Upper lobe of right lung (tissue), 1 donor: ENCODE data around the gene NBEAL1. TPM values are rescaled to one million over a fixed set of nuclear protein-coding genes. Genes with fewer than 3 reads are reported as not detected.
"Not testable (repeated sequence)": the region's sequence is repeated elsewhere in the genome, so short reads cannot be mapped to it uniquely, and the experiment has no call there.

ENCODE experiments used
- ATAC-seq: fragments of 200-7000 bp; cut with Tn5 transposase; one replicate; pipeline ENCODE4 v1.9.1; 2020; ENCODE audit warnings: mild to moderate bottlenecking, moderate library complexity
- DNase-seq: peaks from one replicate; pipeline ENCODE4 v3.0.0-alpha.2; 2020
- H3K27ac ChIP-seq: fragments of 200-600 bp; one replicate; pipeline ENCODE4 v1.8.0; 2022
- H3K27me3 ChIP-seq: fragments of 200-600 bp; one replicate; pipeline ENCODE4 v1.8.0; 2022; ENCODE audit warnings: mild to moderate bottlenecking
- H3K36me3 ChIP-seq: fragments of 200-600 bp; one replicate; pipeline ENCODE4 v1.8.0; 2022
- H3K4me1 ChIP-seq: fragments of 200-600 bp; one replicate; pipeline ENCODE4 v1.8.0; 2022
- H3K4me3 ChIP-seq: fragments of 200-600 bp; one replicate; pipeline ENCODE4 v1.8.0; 2022; ENCODE audit warnings: mild to moderate bottlenecking
- H3K9me3 ChIP-seq: fragments of 200-600 bp; one replicate; pipeline ENCODE4 v1.8.0; 2022
- intact Hi-C: fragments of 100-400 bp; cut with DNase I; formaldehyde crosslinking; loops from one replicate; pipeline ENCODE4 v1.11.0; 2022
- total RNA-seq: library from RNA; stranded (reverse); fragmentation: NEBNext Ultra II Directional; extraction: Animal tissue kit (Norgen Biotek cat#: 25700); gene quantifications from one replicate; pipeline ENCODE4 v1.2.1, GENCODE V29; 2021
- TF ChIP-seq, protein P1 (sequence below): fragments of 200-600 bp; IDR thresholded peaks from one replicate; pipeline ENCODE4 v1.8.0; 2022; ENCODE audit warnings: antibody characterized with exemption
- donor health status: DM: no; HTN: yes; CAD: no; lungs with severe emphysema.

NBEAL1 gene
- total RNA-seq, 1 donor from 2014 or later: 73.4 TPM

DNA sequence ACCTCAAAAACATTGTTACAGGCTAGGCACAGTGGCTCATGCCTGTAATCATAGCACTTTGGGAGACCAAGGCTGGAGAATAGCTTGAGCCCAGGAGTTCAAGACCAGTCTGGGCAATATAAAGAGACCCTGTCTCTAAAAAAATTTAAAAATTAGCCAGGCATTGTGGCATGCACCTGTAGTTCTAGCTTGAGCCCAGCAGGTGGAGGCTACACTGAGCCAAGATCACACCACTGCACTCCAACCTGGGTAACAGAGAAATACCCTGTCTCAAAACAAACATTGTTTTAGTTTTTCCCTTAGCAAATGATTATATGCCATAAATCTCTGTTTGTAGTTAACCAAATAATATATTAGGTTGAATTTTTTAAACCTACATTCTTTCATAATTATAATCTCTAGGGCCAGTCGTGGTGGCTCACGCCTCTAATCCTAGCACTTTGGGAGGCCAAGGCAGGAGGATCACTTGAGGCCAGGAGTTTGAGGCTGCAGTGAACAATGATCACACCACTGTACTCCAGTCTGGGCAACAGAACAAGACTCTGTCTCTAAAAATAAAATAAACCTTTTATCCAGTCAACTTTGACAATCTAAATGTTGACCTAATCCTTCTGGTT lies 210.9 kb downstream of the NBEAL1 start:
- DNase-seq: no peak

DNA sequence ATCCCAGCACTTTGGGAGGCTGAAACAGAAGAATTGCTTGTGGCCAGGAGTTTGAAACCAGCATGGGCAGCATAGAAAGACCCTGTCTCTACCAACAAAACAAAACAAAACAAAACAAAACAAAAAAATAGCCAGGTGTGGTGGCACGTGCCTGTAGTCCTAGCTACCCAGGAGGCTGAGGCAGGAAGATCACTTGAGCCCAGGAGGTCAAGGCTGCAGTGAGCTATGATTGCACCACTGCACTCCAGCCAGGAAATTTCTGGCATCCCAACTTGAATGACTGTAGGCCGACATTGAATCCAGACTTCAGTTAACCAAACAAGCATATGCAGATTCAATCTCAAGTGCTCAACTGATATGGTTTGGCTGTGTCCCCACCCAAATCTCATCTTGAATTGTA lies 215.0 kb downstream of the NBEAL1 start:
- H3K36me3 ChIP-seq, DNase-seq, H3K27me3 ChIP-seq, H3K9me3 ChIP-seq, ATAC-seq, H3K4me1 ChIP-seq, H3K4me3 ChIP-seq, H3K27ac ChIP-seq: not testable (repeated sequence)
- intact Hi-C loops: loop anchor here (10.0 kb wide), 1 partner anchor 425 kb away; no protein-coding TSS in a partner anchor

More for the DNA sequence above, 210.9 kb downstream of the NBEAL1 start:
- Histone ChIP-seq H3K27me3 (no peaks in the 10 kb centered on the region), H3K4me1 (no peaks in the 10 kb centered on the region), H3K9me3 (no peaks in the 10 kb centered on the region), H3K4me3 (no peak overlapping the region), H3K27ac (no peak overlapping the region), H3K36me3 (no peaks in the 10 kb centered on the region)
- TF ChIP-seq, protein P1, sequence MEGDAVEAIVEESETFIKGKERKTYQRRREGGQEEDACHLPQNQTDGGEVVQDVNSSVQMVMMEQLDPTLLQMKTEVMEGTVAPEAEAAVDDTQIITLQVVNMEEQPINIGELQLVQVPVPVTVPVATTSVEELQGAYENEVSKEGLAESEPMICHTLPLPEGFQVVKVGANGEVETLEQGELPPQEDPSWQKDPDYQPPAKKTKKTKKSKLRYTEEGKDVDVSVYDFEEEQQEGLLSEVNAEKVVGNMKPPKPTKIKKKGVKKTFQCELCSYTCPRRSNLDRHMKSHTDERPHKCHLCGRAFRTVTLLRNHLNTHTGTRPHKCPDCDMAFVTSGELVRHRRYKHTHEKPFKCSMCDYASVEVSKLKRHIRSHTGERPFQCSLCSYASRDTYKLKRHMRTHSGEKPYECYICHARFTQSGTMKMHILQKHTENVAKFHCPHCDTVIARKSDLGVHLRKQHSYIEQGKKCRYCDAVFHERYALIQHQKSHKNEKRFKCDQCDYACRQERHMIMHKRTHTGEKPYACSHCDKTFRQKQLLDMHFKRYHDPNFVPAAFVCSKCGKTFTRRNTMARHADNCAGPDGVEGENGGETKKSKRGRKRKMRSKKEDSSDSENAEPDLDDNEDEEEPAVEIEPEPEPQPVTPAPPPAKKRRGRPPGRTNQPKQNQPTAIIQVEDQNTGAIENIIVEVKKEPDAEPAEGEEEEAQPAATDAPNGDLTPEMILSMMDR: peak; percentile 67
- peak; percentile 77 for ATAC-seq
- intact Hi-C loops: no loop called here

DNA sequence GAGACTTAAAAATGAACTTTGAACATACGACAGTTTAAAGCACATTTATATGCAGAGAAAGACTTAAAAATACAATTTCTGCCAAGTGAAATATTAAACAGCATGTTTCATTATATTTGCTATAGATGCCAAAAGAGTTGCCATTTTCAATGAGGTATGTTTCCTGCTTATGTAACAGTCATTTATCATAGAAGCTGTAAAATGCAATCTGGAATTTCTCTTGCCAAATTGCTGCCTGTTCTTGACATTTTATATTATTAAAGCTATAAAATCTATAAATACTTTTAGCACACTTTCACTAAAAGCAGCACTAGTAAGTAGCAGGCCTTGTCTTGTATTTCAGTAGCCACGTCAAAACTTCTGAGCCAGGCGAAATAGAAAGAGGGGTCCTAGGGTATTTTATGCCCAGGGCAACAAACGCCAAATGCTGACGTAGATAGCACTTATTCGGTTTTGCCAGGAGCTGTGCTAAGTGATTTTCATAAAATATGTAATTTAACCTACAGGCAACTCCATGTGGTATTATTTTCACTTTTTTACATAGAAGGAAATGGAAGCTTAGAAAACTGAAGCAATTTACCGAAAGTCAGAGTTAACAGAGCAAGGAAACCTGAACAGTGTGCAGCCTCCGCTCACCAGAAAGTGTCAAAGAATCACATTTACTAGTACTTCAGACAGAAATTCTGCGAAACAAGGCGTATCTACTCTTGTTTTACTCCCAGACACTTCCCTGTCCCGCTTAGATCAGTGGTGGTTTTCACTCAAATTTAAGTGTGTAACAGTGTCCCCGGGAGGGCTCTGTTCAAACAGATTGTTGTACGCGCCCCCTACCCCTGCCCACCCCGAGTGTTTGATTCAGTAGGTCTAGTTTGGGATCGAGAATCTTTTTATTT lies 222.9 kb downstream of the NBEAL1 start:
- intact Hi-C loops: loop anchor here (10.0 kb wide), 1 partner anchor 417 kb away; no protein-coding TSS in a partner anchor
- Histone ChIP-seq H3K36me3 (peaks cover 6% of the 10 kb centered on the region), H3K4me3 (peak overlapping the region; percentile 82), H3K9me3 (no peaks in the 10 kb centered on the region), H3K4me1 (peaks cover 12% of the 10 kb centered on the region), H3K27me3 (no peaks in the 10 kb centered on the region), H3K27ac (no peak overlapping the region)
- ATAC-seq (no peak), DNase-seq (no peak)
- TF ChIP-seq, protein P1: no peak

GRCh38 chr2:203238292-203238703 lies 223.6 kb downstream of the NBEAL1 start:
- DNase-seq (no peak), ATAC-seq (no peak)
- intact Hi-C loops: loop anchor here (10.0 kb wide), 1 partner anchor 417 kb away; no protein-coding TSS in a partner anchor
- no peaks in the 10 kb centered on the region for H3K27me3 ChIP-seq
- H3K4me3 ChIP-seq: peak overlapping the region; percentile 82
- H3K36me3 ChIP-seq: peaks cover 13% of the 10 kb centered on the region
- H3K9me3 ChIP-seq: no peaks in the 10 kb centered on the region
- peak overlapping the region; percentile 98 for H3K27ac ChIP-seq
- TF ChIP-seq, protein P1: no peak
- H3K4me1 ChIP-seq: peaks cover 12% of the 10 kb centered on the region

- no peaks in the 10 kb centered on the region for H3K9me3 ChIP-seq
- peak within 1 kb of the TSS; percentile 82 for H3K4me3 ChIP-seq
- intact Hi-C loops: loop anchor here (10.0 kb wide), 1 partner anchor 416 kb away; no protein-coding TSS in a partner anchor
- DNase-seq (peak; percentile 99), ATAC-seq (peak; percentile 98)
- no peaks in the 10 kb centered on the region for H3K27me3 ChIP-seq
- H3K27ac ChIP-seq: peak within 1 kb of the TSS; percentile 98
- peaks cover 12% of the 10 kb centered on the region for H3K4me1 ChIP-seq
- TF ChIP-seq, protein P1: peak; percentile 31
- peaks cover 19% of the 10 kb centered on the region for H3K36me3 ChIP-seq
These were observed 224.2 kb downstream of the NBEAL1 start, which contains the start of gene CYP20A1 for GRCh38 chr2:203238704-203239526. Gene CYP20A1 (plus strand): TSS chr2:203239018. CDS start chr2:203239063, 45 bp downstream.
